ENCODE results near the gene FUT3. TPM values are rescaled to one million over a fixed set of nuclear protein-coding genes. Genes with fewer than 3 reads are reported as not detected.
A peak's percentile ranks its signal among the peaks of the same experiment; 100 is the strongest.

Gene FUT3
- total RNA-seq, 1 experiment from 2014 or later = 2.6 TPM

- BruUV-seq (replicated peaks) = TSS peak; percentile 14
- no peak for TF ChIP-seq RAD21 (IDR thresholded peaks at IDR 0.05; ENCODE audit: low read depth)
- ChIA-PET RAD21 (ENCODE audit: low non-redundant PET in 1 of 2, low total read pairs in 2 of 2, uncharacterized antibody in 2 of 2, unreplicated experiment in 2 of 2) (no interaction called here), CTCF (interaction anchor here (3.3 kb wide), 1 partner anchor 96 kb away, joined by 8 read pairs; no protein-coding TSS in a partner anchor), POLR2A (no interaction called here)
- H3K4me2 ChIP-seq (ENCODE audit: low read length) = no peak overlapping the region
- H3K79me2 ChIP-seq (ENCODE audit: insufficient read depth, low read length) = peaks cover 61% of the 10 kb centered on the region
- H3K9ac ChIP-seq (ENCODE audit: low read length) = no peak overlapping the region
- no peaks in the 10 kb centered on the region for H3K9me3 ChIP-seq (ENCODE audit: control insufficient read depth in 1 of 2, insufficient read depth in 1 of 2, low read depth in 1 of 2, low read length in 2 of 2)
- peaks cover 5 to 7% of the 10 kb centered on the region in 2 experiments; a peak in 3 of 4 replicates for H3K36me3 ChIP-seq (ENCODE audit: control insufficient read depth in 1 of 2, insufficient read depth in 2 of 2, low read length in 2 of 2)
- H3K4me1 ChIP-seq (ENCODE audit: control insufficient read depth in 1 of 2, insufficient read depth in 2 of 2, low read length in 2 of 2) = peaks cover 5 to 18% of the 10 kb centered on the region in 2 experiments; a peak in 2 of 4 replicates
- DNase-seq (ENCODE audit: low read depth, low spot score) (no peak), ATAC-seq (no peak)
- H2AFZ ChIP-seq (ENCODE audit: low read depth, low read length, poor library complexity, severe bottlenecking) = no peak overlapping the region
- H3K4me3 ChIP-seq (replicated peaks in 1 of 2; ENCODE audit: low read depth in 1 of 2, low read length in 2 of 2) = no peak overlapping the region
- no peaks in the 10 kb centered on the region for H4K20me1 ChIP-seq (ENCODE audit: insufficient read depth)
- intact Hi-C loops (cut with micrococcal nuclease) = no loop called here
- H3K27ac ChIP-seq (ENCODE audit: low read depth, low read length) = no peak overlapping the region
- H3K9me2 ChIP-seq (ENCODE audit: insufficient read depth) = no peaks in the 10 kb centered on the region
- H3K27me3 ChIP-seq (ENCODE audit: insufficient read depth, low read length) = no peaks in the 10 kb centered on the region
Observed at GRCh38 chr19:5899728-5900526, 48.7 kb upstream of the FUT3 start.

- peaks cover 5 to 7% of the 10 kb centered on the region in 2 experiments; a peak in 3 of 4 replicates for H3K36me3 ChIP-seq (ENCODE audit: control insufficient read depth in 1 of 2, insufficient read depth in 2 of 2, low read length in 2 of 2)
- ChIA-PET POLR2A (no interaction called here), RAD21 (ENCODE audit: low non-redundant PET in 1 of 2, low total read pairs in 2 of 2, uncharacterized antibody in 2 of 2, unreplicated experiment in 2 of 2) (no interaction called here), CTCF (interaction anchor here (0.9 to 1.2 kb wide), 2 partner anchors 74 to 93 kb away, joined by 3 to 6 read pairs; no protein-coding TSS in a partner anchor)
- no peak overlapping the region for H3K4me2 ChIP-seq (ENCODE audit: low read length)
- H3K4me1 ChIP-seq (ENCODE audit: control insufficient read depth in 1 of 2, insufficient read depth in 2 of 2, low read length in 2 of 2) = peaks cover 2 to 5% of the 10 kb centered on the region in 2 experiments; a peak in 2 of 4 replicates
- no peak for ATAC-seq
- no peaks in the 10 kb centered on the region for H3K27me3 ChIP-seq (ENCODE audit: insufficient read depth, low read length)
- no peak overlapping the region for H3K27ac ChIP-seq (ENCODE audit: low read depth, low read length)
- H3K9me2 ChIP-seq (ENCODE audit: insufficient read depth) = no peaks in the 10 kb centered on the region
- no peak overlapping the region for H2AFZ ChIP-seq (ENCODE audit: low read depth, low read length, poor library complexity, severe bottlenecking)
- DNase-seq (ENCODE audit: low read depth, low spot score) = no peak
- no peaks in the 10 kb centered on the region for H4K20me1 ChIP-seq (ENCODE audit: insufficient read depth)
- BruUV-seq (replicated peaks) = no TSS peak
- TF ChIP-seq CTCF (IDR thresholded peaks at IDR 0.05 in 2 of 3, conservative IDR thresholded peaks at IDR 0.05 in 1 of 3; ENCODE audit: borderline replicate concordance in 1 of 3, insufficient read depth in 1 of 3, low read depth in 2 of 3, low read length in 2 of 3) = peak in 2 of 3 experiments; percentile 32 to 36; a peak in 4 of 6 replicates
- no peak for TF ChIP-seq TCF7L2 (IDR thresholded peaks at IDR 0.05; ENCODE audit: borderline replicate concordance, extremely low read depth, insufficient read depth, insufficient read length)
- TF ChIP-seq ELF1 (IDR thresholded peaks at IDR 0.05; ENCODE audit: borderline replicate concordance, low read depth) = no peak
- no peaks in the 10 kb centered on the region for H3K9me3 ChIP-seq (ENCODE audit: control insufficient read depth in 1 of 2, insufficient read depth in 1 of 2, low read depth in 1 of 2, low read length in 2 of 2)
- intact Hi-C loops (cut with micrococcal nuclease) = no loop called here
- H3K4me3 ChIP-seq (replicated peaks in 1 of 2; ENCODE audit: low read depth in 1 of 2, low read length in 2 of 2) = no peak overlapping the region
- no peak overlapping the region for H3K9ac ChIP-seq (ENCODE audit: low read length)
- peaks cover 49% of the 10 kb centered on the region for H3K79me2 ChIP-seq (ENCODE audit: insufficient read depth, low read length)
Observed at GRCh38 chr19:5897189-5897969, 46.1 kb upstream of the FUT3 start.

Measured in HCT116 (cell line).